Peyer's patch (tissue), 4 donors: Measurements from ENCODE around the gene PIGT.

Experiments used
- POLR2A ChIP-seq, 2 donors: fragments of 450-650 bp; IDR thresholded peaks; one replicate each; pipeline ENCODE4 v1.5.1; 2017; ENCODE audit warnings: antibody characterized with exemption in 2 of 2, mild to moderate bottlenecking in 2 of 2, moderate library complexity in 2 of 2
- TF ChIP-seq, protein P1 (sequence below), 6 experiments: fragments of 450-650 bp in 4 of 6; fragments of 200-600 bp in 2 of 6; sonication (generic) in 1 of 6; IDR thresholded peaks; one replicate each; pipeline ENCODE4 v1.5.1; 2017 to 2019; ENCODE audit warnings: antibody characterized with exemption in 6 of 6, mild to moderate bottlenecking in 3 of 6, moderate library complexity in 1 of 6

DNA sequence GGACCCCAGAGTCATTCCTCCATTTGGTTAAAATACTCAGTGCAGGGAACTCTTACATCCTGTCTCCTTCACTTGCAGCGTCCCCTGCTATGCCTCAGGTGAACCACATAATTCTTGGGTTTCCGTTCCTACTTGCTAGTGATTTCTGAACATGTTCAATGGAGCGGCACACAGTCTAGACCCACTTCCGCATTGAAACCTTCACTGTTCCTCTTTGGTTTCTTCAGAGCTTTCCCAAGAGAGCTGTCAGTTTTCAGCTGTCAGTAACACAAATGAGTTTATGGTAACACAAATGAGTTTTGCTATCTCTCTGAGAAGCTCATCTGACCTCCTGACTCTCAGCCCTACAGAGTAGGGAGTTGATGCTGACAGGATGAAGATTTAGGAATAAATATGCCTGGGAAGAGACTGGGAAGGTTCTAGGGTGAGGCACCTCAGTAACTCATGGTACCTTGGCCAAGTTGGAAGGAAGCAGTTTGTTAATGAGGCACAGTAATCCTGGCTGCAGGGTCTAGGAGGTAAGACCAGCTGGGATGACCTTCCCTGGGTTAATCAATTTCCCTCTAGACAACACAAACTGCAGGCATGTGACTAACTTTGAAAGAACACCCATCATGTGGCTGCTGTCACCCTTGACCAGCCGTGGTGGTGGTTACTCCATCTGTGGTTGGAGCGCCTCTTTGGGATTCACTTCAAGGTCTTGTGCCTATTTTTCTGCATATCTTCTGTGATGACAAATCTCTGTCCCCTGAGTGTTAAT, 47.5 kb upstream of the PIGT start:
- TF ChIP-seq POLR2A (IDR thresholded peaks at IDR 0.05): no peak
- TF ChIP-seq, protein P1, sequence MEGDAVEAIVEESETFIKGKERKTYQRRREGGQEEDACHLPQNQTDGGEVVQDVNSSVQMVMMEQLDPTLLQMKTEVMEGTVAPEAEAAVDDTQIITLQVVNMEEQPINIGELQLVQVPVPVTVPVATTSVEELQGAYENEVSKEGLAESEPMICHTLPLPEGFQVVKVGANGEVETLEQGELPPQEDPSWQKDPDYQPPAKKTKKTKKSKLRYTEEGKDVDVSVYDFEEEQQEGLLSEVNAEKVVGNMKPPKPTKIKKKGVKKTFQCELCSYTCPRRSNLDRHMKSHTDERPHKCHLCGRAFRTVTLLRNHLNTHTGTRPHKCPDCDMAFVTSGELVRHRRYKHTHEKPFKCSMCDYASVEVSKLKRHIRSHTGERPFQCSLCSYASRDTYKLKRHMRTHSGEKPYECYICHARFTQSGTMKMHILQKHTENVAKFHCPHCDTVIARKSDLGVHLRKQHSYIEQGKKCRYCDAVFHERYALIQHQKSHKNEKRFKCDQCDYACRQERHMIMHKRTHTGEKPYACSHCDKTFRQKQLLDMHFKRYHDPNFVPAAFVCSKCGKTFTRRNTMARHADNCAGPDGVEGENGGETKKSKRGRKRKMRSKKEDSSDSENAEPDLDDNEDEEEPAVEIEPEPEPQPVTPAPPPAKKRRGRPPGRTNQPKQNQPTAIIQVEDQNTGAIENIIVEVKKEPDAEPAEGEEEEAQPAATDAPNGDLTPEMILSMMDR (IDR thresholded peaks at IDR 0.05): no peak
